GM18499 (cell line): ENCODE results near the gene SLC38A5.

Experiments used
- ATAC-seq: cut with Tn5 transposase; IDR thresholded peaks from one replicate; pipeline ENCODE4 v1.9.1; 2021; ENCODE audit warnings: moderate number of reproducible peaks; ENCODE audit not compliant: insufficient read depth, unreplicated experiment

Gene SLC38A5

DNA sequence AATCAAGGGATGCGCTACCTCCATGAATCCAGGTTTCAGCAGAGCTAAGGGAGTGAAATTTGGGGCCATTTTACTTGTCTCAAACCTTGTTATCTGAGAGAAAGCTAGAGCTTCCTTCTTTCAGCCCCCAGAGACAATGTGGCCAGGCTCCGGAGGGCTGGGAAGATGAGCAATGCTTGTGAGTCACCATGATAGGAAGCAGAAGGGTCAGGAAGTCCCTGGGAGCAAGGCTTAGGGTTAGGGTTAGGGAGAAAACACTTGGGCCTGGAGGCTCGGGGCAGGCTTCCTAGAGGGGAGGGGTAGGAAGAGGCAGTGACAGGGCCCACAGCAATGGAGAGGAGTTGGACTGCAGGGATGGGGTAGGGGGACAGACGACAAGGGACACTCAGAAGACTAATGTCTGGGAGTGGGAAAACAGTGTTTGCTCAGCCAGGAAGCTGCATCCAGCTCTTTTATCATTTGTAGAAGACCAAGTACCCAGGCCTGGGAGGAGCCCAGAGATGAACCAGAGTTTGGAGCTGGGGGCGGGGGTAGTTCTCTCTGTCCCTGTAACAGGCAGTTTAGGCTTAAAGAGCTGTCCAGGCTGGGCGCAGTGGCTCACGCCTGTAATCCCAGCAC, 22.3 kb upstream of the SLC38A5 start:
- ATAC-seq, result no peak

DNA sequence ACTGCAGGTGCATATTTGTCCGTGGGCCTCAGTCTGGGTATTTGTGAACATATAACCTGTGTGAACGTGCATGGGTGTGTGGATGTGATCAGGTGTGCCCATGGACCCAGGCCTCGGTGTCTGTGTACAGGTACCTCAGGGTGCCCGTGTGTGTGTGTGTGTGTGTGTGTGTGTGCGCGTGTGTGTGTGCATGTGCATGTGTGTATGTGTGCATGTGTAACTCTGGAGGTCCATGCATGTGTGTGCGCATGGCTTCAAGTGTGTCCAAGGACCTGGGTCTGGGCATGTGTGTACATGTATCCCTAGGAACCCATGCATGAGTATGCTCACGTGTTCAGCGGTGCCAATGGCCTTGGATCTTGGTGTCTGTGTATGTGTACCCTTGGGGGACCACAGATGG, 21.7 kb upstream of the SLC38A5 start:
- ATAC-seq, result no peak

DNA sequence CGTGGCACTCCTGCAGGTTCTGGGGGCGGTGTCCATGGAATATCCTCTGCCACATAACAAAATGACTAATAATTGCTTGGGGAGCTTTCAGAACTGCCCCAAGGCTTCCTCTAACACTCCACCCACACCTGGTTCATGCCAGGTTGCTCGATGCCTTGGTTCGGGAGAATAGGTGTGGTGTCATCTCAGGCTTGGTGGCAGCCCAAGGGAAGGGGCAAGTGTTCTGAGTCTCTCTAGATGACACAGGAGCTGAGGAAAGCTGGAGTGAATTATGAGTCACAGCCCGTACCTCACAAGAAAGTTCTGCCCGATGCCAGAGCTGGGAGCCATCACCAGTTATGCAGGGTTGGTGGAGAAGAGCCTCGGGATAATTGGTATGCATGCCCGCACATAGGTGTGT, 20.6 kb upstream of the SLC38A5 start:
- ATAC-seq, result no peak

DNA sequence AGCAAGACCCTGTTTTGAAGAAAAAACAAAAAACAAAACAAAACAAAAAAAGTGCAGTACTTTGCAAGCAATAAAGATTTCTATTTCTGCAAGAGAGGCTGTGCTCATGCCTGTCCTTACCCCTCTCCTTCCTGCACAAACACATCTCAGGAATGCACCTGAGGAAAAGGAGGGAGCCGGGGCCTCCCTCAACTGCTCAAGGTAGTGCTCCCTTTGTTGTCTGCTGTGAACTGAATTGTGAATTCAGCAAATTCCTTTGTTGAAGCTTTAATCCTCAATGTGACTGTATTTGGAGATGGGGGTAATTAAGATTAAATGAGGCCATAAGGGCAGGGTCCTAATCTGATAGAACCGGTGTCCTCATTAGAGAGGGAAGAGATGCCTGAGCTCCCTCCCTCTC, 19.8 kb upstream of the SLC38A5 start:
- ATAC-seq, result no peak

DNA sequence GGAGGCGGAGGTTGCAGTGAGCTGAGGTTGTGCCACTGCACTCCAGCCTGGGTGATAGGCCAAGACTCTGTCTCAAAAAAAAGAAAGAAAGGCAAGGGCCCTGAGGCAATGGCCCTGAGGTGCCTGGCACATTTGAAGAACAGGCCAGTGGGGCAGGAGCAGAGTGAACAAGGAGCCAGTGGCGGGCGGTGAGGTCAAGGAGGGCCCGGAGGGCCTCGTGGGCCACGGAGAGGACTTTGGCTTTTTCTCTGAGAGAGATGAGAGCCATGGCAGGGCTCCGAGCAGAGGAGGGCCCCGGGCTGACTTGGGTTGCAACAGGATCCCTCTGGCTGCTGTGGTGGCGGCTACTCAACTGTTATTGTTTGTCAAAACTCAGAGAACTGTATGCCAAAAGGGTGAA, 19.2 kb upstream of the SLC38A5 start:
- ATAC-seq, result no peak

DNA sequence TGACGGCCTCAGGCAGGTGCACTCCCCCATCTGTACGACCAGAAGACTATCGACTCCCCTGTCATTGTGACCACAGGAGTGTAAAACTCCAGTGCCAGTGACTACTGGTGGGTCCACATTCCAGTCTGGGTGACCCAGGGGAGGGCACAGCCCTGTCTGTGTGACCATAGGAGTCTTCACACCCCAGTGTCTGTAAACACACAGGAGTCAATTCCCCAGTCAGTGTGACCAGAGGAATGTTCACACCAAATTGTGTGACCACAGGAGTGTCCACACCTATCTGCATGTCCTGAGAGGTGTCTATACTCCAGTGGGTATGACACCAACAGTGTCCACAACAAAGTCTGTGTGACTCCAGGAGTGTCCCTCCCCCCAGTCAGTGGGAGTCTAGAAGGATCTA, 18.0 kb upstream of the SLC38A5 start:
- no peak for ATAC-seq

DNA sequence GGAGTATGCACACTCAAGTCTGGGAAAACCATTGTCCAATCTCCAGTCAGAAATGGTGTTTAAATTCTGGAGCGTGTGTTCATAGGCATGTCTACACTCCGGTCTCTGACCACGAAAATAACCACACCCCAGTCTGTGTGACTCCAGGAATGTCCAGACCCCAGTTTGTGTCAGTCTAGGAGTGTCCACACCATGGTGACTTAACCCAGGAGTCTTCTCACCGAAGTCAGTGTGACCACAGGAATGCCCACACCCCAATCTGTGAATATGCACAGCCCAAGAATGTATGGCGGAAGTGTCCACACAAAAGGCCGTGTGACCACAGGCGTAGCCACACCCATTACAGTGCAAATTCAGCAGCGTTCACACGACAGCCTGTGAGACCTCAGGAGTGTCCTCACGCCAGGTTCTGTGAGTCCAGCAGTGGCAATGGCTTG, 17.3 kb upstream of the SLC38A5 start:
- ATAC-seq, result no peak

DNA sequence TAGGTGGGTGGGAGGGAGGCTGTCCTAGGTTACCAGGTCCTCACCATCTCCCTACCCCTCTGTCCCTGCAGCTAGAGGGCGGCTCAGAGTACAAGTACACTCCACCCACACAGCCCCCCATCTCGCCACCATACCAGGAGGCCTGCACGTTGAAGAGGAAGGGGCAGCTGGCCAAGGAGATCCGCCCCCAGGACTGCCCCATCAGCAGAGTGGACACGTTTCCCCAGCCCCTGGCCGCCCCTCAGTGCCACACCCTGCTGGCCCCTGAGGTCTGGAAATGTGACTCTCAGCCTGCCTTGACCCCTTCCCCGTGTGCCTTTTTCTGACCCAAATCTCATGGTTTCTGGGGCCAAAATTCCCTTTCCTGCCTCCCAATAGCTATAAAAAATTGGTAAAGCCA, 12.5 kb upstream of the SLC38A5 start:
- ATAC-seq, result no peak

DNA sequence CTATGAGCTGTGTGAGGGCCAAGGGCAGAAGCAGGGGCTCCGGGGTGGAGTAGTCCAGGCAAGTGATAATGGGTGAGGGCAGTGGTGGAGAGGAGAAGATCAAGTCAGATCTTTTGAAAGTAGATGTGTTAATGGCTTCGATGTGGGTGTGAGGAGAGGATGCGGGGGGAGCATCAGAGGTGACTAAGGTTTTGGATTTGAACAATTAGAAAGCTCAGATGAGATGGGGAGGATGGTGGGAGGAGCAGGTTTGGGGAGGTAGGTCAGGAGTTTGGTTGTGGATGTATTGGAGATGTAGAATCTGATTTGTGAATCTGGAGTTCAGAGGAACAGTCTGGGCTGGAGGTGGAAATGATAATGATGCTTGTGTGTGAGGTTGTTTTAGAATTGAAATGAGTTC, 10.5 kb upstream of the SLC38A5 start:
- ATAC-seq, result no peak

DNA sequence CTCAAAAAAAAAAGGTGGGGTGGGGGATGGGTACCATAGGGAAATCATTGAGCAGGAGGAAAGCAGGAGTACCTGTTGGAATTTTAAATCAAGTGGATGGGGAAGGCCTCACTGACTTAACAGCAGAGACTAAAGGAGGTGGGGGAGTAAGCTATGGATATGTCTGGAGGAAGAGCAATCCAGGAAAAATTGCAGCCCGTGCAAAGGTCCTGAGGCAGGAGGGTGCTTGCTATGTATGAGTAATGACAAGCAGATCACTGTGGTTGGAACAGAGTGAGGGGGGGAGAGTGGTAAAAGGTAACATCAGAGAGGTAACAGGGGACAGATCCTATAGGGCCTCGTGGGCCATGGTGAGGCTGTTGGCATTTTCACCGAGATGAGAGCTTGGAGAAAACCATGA, 10.1 kb upstream of the SLC38A5 start:
- ATAC-seq, result no peak

DNA sequence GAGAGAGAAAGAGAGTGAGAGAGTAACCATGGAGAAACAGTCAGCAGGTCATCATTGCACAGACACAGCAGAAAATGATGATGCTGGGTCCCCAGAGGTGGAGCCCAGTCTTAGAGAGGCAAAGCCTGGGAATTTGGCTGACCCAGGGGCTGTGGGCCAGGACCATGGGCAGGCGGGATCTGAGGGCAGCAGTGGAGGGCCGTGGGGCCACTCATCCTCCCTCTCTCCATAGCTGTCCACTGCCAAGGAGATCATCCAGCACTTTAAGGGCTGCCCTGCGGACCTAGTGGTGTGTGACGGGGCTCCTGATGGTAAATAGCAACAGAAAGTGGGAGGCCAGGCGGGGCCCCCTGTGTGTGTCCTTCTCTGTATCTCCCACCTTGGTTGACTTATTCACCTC, 8.7 kb upstream of the SLC38A5 start:
- ATAC-seq, result no peak

DNA sequence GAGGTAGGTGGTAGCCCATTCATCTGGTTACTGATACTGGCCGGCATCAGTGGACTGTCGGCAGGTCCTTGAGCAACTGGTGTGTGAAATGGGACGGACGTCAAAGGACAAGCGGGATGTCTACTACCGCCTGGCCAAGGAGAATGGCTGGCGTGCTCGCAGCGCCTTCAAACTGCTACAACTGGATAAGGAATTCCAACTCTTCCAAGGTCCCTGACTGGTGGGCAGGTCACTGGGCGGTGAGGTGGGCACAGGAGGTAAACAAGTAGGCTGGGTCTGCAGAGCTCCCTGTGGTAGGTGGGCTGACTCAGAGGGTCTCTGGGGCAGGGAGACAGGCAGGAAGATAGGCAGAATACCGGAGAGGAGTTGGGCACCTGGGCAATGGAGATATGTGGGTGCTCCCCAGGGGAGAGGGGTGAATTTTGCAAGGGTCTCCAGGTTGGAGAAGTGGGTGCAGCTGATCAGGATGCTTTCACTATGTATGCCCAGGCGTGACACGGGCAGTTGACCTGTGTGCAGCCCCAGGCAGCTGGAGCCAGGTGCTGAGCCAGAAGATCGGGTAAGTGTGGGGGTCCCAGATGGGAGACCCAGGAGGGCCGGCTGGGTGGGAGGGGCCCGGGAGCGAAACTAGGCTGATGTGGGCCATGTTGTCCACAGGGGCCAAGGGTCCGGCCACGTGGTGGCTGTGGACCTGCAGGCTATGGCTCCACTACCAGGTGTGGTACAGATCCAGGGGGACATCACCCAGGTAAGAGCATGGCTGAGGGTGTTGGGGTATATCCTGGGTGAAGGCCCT, 8.1 kb upstream of the SLC38A5 start:
- no peak for ATAC-seq

DNA sequence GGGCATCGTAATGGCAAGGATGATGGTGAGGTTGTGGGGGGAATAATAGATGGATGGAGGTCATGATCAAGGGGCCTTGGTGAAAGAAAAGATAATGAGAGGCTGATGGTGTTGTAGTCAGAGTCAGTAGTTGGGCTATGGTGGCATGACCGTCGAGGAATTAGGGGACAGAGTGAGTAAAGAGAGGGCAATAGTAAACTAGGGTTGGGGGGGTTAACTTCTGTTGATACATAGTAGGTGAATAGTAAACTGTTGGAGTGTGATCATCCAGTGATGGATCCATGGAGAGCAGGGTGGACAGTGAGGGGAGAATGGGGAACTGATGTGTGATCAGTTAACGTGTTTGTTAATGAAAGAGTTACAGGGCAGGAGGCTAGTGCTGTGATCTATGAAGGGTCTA, 6.9 kb upstream of the SLC38A5 start:
- no peak for ATAC-seq

DNA sequence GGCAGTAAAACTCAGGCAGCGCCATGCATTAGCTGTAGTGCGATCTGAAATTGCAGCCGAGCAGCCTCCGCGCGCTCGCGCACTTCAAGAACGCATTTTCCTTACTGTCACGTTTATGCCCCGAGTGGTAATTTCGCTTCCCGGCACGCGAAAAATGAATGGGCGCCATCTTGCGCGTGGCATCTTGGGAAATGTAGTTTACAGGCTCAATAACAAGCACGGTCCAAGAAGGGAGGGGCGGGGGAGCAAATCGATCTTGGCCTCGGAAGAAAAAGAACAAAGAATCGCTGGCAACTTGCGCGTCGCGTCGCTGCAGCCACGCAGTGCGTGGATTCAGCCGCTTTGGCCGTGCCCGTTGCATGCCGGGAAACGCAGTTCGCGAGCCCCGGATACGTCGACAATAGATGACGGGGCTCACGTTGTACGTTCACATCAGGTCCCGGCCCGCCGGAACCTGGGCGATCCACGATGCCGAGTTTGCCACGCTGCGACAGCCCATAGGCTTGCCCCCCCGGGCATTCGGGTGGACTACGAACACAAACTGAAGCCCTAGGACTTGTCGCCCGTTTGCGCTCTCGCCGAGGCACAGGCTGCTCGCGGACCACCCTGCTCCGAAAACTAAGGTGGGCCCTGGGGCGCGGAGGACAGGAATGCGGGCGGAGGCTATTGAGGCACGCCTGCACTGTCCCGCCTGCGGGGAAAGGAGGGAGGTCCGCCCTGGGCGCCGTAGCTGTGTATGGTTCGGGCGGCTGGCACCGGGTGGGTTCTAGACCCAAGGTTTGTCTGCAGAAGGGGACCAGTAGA, 5.9 kb upstream of the SLC38A5 start, which contains the start of gene FTSJ1:
Gene FTSJ1 (plus strand): TSS at position 426 of the 804 bp plus-strand sequence. CDS start 1,849 bp downstream, outside the sequence.
- no peak for ATAC-seq

DNA sequence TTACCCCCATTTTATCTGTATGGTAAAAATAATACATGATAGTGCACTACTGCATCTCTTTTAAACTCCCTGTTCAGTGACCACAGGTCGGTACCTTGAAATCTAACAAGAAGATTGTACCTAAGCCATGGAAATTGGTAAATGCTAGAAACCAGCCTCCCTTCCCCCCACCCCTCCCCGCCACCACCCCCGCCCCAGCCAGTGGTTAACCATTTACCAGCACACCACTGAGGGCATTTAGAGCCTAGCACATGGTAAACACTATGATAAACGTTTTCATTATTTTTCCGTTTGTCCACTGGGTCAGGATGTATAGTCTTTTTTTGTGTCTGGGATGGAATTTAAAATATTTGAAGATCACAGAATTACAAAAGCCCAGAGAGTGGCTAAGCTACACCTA, 5.2 kb upstream of the SLC38A5 start:
- no peak for ATAC-seq

DNA sequence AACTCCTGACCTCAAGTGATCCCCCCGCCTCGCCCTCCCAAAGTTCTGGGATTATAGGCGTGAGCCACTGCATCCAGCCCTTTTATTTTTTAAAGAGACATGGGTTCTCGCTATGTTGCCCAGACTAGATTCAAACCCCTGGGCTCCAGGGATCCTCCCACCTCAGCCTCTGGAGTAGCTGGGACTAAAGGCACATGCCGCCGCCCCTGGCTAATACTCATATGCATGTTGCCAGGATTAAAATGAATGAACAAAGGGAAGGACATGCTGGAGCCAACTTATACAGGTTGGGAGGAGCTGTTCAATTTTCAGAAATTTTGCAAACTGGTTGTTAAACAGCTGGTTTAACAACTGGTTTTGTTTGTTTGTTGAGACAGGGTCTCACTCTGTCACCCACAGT, 4.5 kb upstream of the SLC38A5 start:
- no peak for ATAC-seq

DNA sequence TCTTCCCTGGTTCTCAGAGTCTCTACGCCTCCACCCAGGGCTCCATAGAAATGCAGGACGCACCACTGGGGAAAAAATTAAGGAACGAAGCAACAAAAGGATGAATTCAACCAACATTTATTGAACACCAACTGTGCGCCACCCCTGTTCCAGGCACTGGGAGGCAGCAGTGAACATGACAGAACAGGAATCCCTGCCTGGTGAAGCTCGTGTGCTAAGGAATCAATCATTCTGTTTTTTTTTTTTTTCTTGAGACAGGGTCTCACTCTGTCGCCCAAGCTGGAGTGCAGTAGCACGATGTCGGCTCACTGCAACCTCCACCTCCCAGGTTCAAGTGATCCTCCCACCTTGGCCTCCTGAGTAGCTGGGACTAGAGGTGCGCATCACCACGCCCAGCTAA, 4.1 kb upstream of the SLC38A5 start:
- ATAC-seq, result no peak

DNA sequence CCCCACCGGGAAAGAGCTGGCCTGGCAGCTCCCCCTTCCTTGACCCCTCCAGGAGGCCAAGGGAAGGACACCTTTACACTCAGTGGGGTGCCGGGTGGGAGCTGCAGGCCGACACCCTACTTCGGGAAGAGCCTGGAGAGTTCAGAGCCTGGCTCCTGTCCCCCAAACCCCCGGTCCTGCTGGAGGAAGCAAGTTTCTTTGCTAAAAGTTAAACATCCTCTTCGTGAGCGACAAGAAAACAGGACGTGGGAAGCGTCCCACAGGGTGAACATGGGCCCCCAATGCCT, 3.6 kb upstream of the SLC38A5 start:
- no peak for ATAC-seq

DNA sequence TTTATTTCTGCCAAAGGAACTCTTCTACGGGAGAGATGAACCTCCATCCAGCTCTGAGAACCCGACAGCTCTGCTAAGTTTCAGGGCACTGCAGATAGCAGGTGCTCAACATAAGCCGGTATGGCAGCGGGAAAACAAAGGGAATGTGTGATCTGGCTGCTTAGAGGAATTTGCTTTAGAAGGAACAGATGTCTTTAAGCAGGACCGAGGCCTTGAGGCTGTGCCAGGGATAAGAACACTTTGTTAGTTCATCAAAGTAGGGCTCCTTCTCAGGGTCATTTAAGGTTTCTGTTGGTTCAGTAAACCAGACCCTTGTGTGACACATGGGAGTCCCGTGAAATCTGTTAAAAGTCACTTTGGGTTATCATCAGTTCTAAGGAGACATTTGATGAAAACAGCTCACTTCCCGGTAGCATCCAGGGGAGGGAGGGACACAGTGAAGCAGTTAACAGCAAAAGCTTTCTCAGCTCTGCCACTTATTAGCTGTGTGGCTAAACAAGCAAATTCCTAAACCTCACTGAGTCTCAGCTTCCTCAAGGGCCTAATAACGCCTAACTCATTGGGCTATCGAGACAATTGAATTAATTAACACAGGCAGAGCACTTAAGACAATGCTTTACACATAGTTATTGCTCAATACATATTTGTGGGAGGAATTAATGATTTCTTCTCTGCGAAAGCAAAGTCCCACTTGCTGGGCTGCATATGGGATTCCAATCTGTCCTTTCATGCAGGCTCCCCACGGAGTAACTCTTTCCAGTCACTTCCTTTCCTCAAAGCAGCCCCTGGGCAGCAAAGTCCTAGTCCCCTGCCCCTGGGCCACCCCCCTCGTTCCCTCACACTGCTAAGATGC, 3.0 kb upstream of the SLC38A5 start:
- ATAC-seq, result no peak

DNA sequence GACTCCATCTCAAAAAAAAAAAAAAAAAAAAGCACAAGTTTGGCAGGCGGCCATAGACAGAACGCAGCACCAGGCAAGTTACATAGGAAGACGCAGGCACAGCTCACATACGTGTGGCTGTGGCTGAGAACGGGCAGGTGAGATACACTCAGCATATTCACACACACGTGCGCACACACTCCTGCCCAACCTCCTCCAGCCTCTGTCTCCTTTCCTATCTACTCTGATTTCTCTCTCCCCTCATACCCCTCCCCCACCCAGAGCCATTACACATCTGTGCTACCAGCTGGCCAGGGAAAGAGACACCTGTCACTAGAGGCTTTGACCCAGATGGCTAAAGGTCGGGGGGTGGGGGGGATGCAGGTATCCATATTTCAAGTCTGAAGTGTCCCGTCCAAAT, 2.2 kb upstream of the SLC38A5 start:
- ATAC-seq, result no peak

DNA sequence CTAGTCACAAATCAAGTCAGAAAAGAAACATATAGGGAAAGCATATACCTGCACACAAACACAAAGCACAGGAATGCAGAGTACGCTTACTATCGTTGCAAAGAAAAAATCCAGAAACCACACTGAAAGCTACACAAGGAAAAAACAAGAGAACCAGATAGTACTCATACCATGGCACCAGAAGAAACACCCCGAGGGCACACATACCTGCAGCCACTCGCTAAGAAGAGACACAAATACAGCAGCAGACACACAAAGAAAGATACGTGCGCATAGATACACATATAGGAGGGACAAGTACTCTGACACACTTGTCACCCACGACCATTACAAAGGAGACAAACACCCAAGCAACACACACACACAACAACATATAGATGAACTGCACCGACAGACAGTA, 1.4 kb upstream of the SLC38A5 start:
- ATAC-seq, result no peak
